PC-9 (cell line): ENCODE data around the gene IRF6.

Experiments used
- CTCF ChIP-seq: fragments of 200-600 bp; sonication (generic); conservative IDR thresholded peaks from 2 replicates; pipeline ENCODE4 v1.6.1; 2017; ENCODE audit warnings: mixed run types, antibody characterized with exemption, mild to moderate bottlenecking, moderate library complexity
- EZH2 ChIP-seq: fragments of 200-600 bp; sonication (generic); IDR thresholded peaks from 2 replicates; pipeline ENCODE4 v1.8.0; 2017; ENCODE audit warnings: antibody characterized with exemption, low read depth

- TF ChIP-seq CTCF (no peak), EZH2 (no peak)
Observed at GRCh38 chr1:209810783-209811182, 4.8 kb upstream of the IRF6 start.
